HEK293 (cell line): ENCODE data around the gene TMUB1.

ENCODE experiments used
- CTCF ChIA-PET: fragments of 350-600 bp; formaldehyde crosslinking; extraction: SDS; loops from one replicate; lab custom pipeline; 2021; ENCODE audit warnings: antibody characterized with exemption; lab: Yijun Ruan, JAX
- POLR2A ChIA-PET: fragments of 300-600 bp; formaldehyde crosslinking; extraction: SDS; loops from one replicate; lab custom pipeline; 2020; ENCODE audit warnings: antibody characterized with exemption, inconsistent platforms; lab: Yijun Ruan, JAX
- H3K27ac ChIP-seq: fragments of 200-500 bp; sonication (Bioruptor generic); 2 replicates; pipeline ENCODE4 v1.5.1; 2014; ENCODE audit warnings: low read depth, low read length, control low read depth, inconsistent platforms; ENCODE audit errors: extremely low read depth
- H3K36me3 ChIP-seq, 2 experiments: fragments of 200-500 bp in 1 of 2; sonication (Bioruptor generic) in 1 of 2; 1 replicate in 1 of 2; 2 replicates in 1 of 2; pipeline ENCODE4 v1.5.1; 2014 to 2017; ENCODE audit warnings: inconsistent platforms in 2 of 2, low read length in 2 of 2; ENCODE audit not compliant: control insufficient read depth in 2 of 2, insufficient read depth in 1 of 2
- H3K4me1 ChIP-seq: fragments of 200-500 bp; sonication (Bioruptor generic); 2 replicates; pipeline ENCODE4 v1.5.1; 2014; ENCODE audit warnings: mild to moderate bottlenecking, low read length, inconsistent platforms; ENCODE audit not compliant: control insufficient read depth, insufficient read depth
- H3K4me3 ChIP-seq: 2 replicates; pipeline ENCODE4 v1.5.1; 2011; ENCODE audit warnings: low read depth, mild to moderate bottlenecking, control low read depth, low read length, moderate library complexity
- H3K9me3 ChIP-seq: fragments of 200-500 bp; sonication (Bioruptor generic); 2 replicates; pipeline ENCODE4 v1.5.1; 2014; ENCODE audit warnings: low read depth, low read length, inconsistent platforms; ENCODE audit not compliant: control insufficient read depth, insufficient read depth
- GLIS1 ChIP-seq: fragments of 450-650 bp; formaldehyde crosslinking; IDR thresholded peaks from 2 replicates; pipeline ENCODE4 v1.5.1; 2016; ENCODE audit warnings: missing biosample characterization, missing genetic modification characterization
- ZNF747 ChIP-seq: fragments of 450-650 bp; formaldehyde crosslinking; IDR thresholded peaks from 2 replicates; pipeline ENCODE4 v1.5.1; 2016; ENCODE audit warnings: missing biosample characterization, missing genetic modification characterization

TMUB1 gene

GRCh38 chr7:151032936-151033863, 50.1 kb downstream of the TMUB1 start:
- peaks cover 0 to 60% of the 10 kb centered on the region in 2 experiments; a peak in 1 of 3 replicates for H3K36me3 ChIP-seq
- H3K27ac ChIP-seq = no peak overlapping the region
- H3K4me1 ChIP-seq = no peaks in the 10 kb centered on the region
- ChIA-PET POLR2A (interaction anchor here (1.0 kb wide), 1 partner anchor 76 kb away, joined by 3 read pairs; no protein-coding TSS in a partner anchor), CTCF (interaction anchor here (0.6 to 1.1 kb wide), 3 partner anchors 16 to 77 kb away, joined by 3 to 5 read pairs (median 3); no protein-coding TSS in a partner anchor)
- TF ChIP-seq GLIS1 (peak; percentile 45; the same call in 1 of the 2 replicates), ZNF747 (tag by site-specific recombination) (no peak)
- H3K4me3 ChIP-seq = no peak overlapping the region
- no peaks in the 10 kb centered on the region for H3K9me3 ChIP-seq
